ENCODE results near the gene RBMS1. TPM values are rescaled to one million over a fixed set of nuclear protein-coding genes. Genes with fewer than 3 reads are reported as not detected.

RBMS1 gene
- total RNA-seq, 1 experiment from 2014 or later, result 38.8 TPM

- no peaks in the 10 kb centered on the region for H3F3A ChIP-seq (ENCODE audit: low read length, unreplicated experiment)
- CTCF ChIA-PET, result interaction anchor here (0.5 kb wide), 1 partner anchor 11 kb away, joined by 3 read pairs; no protein-coding TSS in a partner anchor
- H3K27me3 ChIP-seq (ENCODE audit: low read length), result no peaks in the 10 kb centered on the region
- H3K36me3 ChIP-seq (ENCODE audit: low read depth, low read length), result no peaks in the 10 kb centered on the region
- H3K4me1 ChIP-seq (ENCODE audit: insufficient read depth, low read length), result peaks cover 21% of the 10 kb centered on the region
- no peak overlapping the region for H2AFZ ChIP-seq (ENCODE audit: low read length)
- H3K4me2 ChIP-seq (ENCODE audit: low read length), result no peak overlapping the region
- ATAC-seq, result no peak
- no peak overlapping the region for H3K4me3 ChIP-seq (ENCODE audit: low read length)
- H3K9ac ChIP-seq (ENCODE audit: low read length), result no peak overlapping the region
- no peak for DNase-seq
- no peaks in the 10 kb centered on the region for H3K9me3 ChIP-seq (ENCODE audit: low read length)
- 0 out of 2 replicates have a peak, but pooled peaks cover 7% of the 10 kb centered on the region for H4K20me1 ChIP-seq (ENCODE audit: low read length)
- peaks cover 91% of the 10 kb centered on the region for H3K79me2 ChIP-seq (ENCODE audit: low read length)
- H3K9me2 ChIP-seq (replicated peaks; ENCODE audit: low read length), result no peaks in the 10 kb centered on the region
- POLR2A ChIA-PET (ENCODE audit: unreplicated experiment), result no interaction called here
- peak overlapping the region; percentile 25; the same call in 1 of the 2 replicates for H3K27ac ChIP-seq (ENCODE audit: low read length)
- intact Hi-C loops (cut with micrococcal nuclease), result loop anchor here (2.0 kb wide), 1 partner anchor 23 kb away; no protein-coding TSS in a partner anchor
- TF ChIP-seq CTCF (conservative IDR thresholded peaks at IDR 0.05; ENCODE audit: low read depth, low read length), result peak; percentile 50
- TF ChIP-seq EZH2phosphoT487 (IDR thresholded peaks at IDR 0.05; ENCODE audit: borderline replicate concordance, low read length), result no peak
- no peak for TF ChIP-seq EZH2 (IDR thresholded peaks at IDR 0.05; ENCODE audit: low read length, unreplicated experiment)
- BruUV-seq (replicated peaks), result no TSS peak
Measured at GRCh38 chr2:160377204-160377995, 116.2 kb downstream of the RBMS1 start.

GRCh38 chr2:160376576-160376975 lies 117.0 kb downstream of the RBMS1 start:
- Histone ChIP-seq H3F3A (ENCODE audit: low read length, unreplicated experiment) (no peaks in the 10 kb centered on the region), H3K79me2 (ENCODE audit: low read length) (peaks cover 91% of the 10 kb centered on the region), H4K20me1 (ENCODE audit: low read length) (0 out of 2 replicates have a peak, but pooled peaks cover 7% of the 10 kb centered on the region), H3K27me3 (ENCODE audit: low read length) (no peaks in the 10 kb centered on the region), H3K4me1 (ENCODE audit: insufficient read depth, low read length) (peaks cover 21% of the 10 kb centered on the region), H2AFZ (ENCODE audit: low read length) (no peak overlapping the region), H3K36me3 (ENCODE audit: low read depth, low read length) (no peaks in the 10 kb centered on the region), H3K9me3 (ENCODE audit: low read length) (no peaks in the 10 kb centered on the region), H3K9me2 (replicated peaks; ENCODE audit: low read length) (no peaks in the 10 kb centered on the region), H3K27ac (ENCODE audit: low read length) (peak overlapping the region; percentile 35; the same call in 1 of the 2 replicates), H3K4me3 (ENCODE audit: low read length) (no peak overlapping the region), H3K4me2 (ENCODE audit: low read length) (peak overlapping the region; percentile 56; the same call in 1 of the 2 replicates), H3K9ac (ENCODE audit: low read length) (no peak overlapping the region; the same call in 1 of the 2 replicates)
- DNase-seq (peak; percentile 45), ATAC-seq (peak; percentile 52)
- intact Hi-C loops (cut with micrococcal nuclease), result loop anchor here (2.0 kb wide), 1 partner anchor 22 kb away; no protein-coding TSS in a partner anchor
- POLR2A ChIA-PET (ENCODE audit: unreplicated experiment), result no interaction called here
- BruUV-seq (replicated peaks), result no TSS peak
- CTCF ChIA-PET, result no interaction called here
- TF ChIP-seq CTCF (conservative IDR thresholded peaks at IDR 0.05; ENCODE audit: low read depth, low read length) (no peak), EZH2phosphoT487 (IDR thresholded peaks at IDR 0.05; ENCODE audit: borderline replicate concordance, low read length) (no peak), EZH2 (IDR thresholded peaks at IDR 0.05; ENCODE audit: low read length, unreplicated experiment) (no peak)
